Measurements from ENCODE around the gene DHRSX.
"Not testable (repeated sequence)": the region's sequence is repeated elsewhere in the genome, so short reads cannot be mapped to it uniquely, and the experiment has no call there.

DHRSX gene, protein sequence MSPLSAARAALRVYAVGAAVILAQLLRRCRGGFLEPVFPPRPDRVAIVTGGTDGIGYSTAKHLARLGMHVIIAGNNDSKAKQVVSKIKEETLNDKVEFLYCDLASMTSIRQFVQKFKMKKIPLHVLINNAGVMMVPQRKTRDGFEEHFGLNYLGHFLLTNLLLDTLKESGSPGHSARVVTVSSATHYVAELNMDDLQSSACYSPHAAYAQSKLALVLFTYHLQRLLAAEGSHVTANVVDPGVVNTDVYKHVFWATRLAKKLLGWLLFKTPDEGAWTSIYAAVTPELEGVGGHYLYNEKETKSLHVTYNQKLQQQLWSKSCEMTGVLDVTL

DNA sequence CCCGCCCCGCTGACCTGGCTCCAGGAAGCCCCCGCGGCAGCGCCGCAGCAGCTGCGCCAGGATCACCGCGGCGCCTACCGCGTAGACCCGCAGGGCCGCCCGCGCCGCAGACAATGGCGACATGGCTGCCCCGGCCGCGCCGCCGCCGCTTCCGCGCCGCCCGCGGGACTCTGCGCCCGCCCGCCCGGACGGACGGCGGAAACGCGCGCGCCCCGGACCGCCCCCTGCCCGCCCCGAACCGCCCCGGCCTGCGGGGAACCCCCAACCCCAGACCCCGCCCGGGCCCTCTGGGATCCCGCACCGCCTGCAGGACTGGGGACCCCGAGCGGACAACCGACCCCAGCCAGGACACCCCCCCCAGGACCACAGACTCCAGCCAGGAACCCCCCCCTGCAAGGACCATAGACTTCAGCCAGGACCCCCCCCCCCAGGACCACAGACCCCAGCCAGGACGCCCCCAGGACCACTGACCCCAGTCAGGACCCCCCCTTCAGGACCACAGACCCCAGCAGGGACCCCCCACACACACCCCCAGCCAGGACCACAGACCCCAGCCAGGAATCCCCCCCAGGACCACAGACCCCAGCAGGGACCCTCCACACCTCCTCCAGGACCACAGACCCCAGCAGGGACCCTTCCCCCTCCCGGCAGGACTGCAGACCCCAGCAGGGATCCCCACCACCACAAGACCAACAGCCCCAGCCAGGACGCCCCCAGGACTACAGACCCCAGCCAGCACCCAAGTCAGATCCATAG lies at the start of gene DHRSX, which contains the start of gene ZBED1:
Gene DHRSX (minus strand): TSS at position 174 of the 756 bp plus-strand sequence. CDS start 51 bp downstream, at position 123.
Gene ZBED1 (minus strand): TSS at position 174 of the 756 bp plus-strand sequence. CDS start 10,257 bp downstream, outside the sequence.
- DNase-seq (ENCODE audit: low spot score): peak; percentile 28

DNA sequence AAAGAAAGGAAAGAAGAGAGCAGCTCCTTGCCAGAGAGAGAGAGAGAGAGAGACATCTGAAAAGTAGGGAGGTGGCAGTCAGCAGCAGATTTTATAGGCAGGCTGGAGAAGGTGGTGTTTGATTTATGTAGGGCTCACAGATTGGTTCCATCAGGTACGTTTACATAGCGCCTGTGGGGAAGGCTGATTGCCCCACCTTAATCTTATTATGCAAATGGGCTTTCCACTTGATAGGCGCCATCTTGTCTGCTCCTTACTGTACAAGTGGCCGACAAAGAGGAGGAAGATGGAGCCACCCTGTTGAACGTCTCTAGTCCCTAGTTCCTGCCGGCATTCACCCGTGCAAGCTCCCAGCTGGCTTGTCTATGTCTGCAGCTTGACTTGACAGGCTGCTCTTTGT lies 49.1 kb upstream of the DHRSX start:
- no peak for DNase-seq (ENCODE audit: low spot score)

DNA sequence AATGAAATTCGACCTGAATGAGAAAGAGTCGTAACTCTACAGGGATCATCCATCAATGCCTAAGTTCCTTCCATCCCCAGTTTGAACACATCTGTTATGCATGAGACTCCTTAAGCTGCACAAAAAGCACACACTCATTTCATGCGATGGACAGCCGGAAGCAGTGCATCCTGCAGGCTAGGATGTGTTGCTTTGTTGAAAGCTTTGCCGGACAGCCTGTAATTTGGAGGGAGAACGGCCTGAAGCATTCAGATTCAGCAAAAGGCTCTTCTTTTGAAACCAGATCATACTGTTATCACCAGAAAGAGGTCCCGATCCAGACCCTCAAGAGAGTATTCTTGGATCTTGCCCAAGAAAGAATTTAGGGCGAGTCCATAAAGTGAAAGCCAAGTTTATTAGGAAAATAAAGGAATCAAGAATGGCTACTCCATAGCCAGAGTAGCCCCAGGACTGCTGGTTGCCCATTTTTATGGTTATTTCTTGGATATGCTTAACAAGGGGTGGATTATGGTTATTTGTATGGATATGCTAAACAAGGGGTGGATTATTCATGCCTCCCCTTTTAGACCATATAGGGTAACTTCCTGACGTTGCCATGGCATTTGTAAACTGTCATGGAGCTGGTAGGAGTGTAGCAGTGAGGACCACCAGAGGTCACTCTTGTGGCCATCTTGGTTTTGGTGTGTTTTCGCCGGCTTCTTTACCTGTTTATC lies 48.1 kb upstream of the DHRSX start:
- no peak for DNase-seq (ENCODE audit: low spot score)

DNA sequence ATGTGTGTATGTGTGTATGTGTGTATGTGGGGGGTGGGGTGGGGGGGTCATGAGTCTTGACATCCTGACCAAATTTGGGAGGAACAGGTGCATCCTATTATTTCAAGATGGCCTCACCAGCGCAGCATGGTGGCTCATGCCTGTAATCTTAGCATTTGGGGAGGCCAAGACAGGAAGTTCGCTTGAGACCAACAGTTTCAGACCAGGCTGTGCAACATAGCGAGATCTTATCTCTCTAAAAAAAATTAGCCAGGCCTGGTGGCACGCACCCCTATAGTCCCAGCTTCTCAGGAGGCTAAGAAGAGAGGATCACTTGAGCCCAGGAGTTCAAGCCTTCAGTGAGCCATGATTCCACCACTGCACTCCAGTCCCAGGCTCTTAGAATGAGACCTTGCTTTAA lies 47.0 kb upstream of the DHRSX start:
- no peak for DNase-seq (ENCODE audit: low spot score)

DNA sequence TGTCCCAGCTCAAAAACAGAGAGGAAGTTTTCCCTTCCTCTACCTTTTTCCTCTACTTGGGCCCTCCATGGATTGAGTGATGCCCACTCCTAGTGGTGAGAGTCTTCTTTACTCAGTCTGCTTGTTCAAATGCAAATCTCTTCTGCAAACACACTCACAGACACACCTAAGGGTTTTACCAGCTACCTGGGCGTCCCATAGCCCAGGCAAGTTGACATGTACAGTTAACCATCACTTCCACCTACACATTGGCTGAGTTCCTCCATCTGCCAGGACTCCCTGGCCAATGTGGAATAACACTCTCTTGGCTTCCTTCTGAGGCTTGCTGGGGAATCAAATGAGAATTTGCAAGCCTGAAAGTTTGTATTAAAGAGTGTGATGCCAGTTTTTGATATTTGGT lies 45.7 kb upstream of the DHRSX start:
- DNase-seq (ENCODE audit: low spot score): no peak

DNA sequence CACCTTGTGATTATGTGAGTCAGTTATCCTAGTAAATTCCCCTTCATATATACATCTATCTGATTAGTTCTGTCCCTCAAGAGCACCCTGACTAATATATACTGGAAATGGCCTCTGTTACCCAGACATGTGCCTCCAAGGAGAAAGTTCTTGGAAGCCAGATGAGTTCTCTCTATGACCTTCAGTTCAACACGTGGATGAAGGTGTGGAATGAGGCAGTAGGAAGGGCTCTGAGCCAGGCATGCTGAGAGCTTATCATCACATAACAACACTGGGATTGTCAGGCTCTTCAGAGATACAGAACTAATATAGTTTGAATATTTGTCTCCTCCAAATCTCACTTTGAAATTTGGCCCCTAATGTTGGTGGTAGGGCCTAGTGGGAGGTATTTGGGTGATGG lies 44.4 kb upstream of the DHRSX start:
- no peak for DNase-seq (ENCODE audit: low spot score)

DNA sequence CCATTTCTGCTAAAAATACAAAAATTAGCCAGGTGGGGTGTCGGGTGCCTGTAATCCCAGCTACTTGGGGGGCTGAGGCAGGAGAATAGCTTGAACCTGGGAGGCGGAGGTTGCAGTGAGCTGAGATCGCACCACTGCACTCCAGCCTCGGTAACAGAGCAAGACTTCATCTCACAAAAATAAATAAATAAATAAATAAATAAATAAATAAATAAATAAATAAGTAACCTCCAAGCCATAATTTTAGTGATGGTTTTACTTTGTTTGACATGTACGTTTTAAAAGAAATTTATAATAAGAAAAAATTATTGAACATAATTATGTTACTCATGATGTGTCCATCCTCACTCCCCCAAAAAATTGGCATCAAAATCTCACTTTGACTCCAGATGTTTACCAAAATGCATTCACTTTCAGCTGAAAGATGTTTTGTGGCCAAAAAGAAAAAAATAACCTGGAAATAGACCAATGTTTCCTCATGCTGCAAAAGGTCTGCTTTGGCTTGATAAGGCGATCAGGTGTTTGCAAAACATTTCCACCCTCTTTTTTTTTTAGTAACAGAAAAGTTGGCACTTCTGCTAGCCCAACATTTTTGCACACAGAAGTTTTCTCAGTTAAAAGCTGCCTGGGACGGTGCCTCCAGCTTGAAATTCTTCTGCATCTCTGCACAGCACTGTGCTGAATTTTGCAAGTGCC lies 42.2 kb upstream of the DHRSX start:
- DNase-seq (ENCODE audit: low spot score): no peak

DNA sequence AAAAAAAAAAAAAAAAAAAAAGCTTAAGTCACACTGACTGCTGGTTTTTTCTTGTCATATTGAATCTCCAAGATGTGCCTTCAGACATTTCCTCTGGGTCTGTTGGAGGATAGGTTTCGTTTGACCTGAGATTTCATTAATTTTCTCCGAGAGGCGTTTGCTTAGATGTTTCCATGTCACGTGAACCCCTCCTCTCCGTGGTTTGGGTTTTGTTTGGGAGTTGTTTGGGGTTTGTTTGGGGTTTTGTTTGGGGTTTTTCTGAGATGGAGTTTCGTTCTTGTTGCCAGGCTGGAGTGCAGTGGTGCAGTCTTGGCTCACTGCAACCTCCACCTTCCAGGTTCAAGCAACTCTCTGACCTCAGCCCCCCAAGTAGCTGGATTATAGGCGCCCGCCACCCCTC lies 40.8 kb upstream of the DHRSX start:
- no peak for DNase-seq (ENCODE audit: low spot score)

DNA sequence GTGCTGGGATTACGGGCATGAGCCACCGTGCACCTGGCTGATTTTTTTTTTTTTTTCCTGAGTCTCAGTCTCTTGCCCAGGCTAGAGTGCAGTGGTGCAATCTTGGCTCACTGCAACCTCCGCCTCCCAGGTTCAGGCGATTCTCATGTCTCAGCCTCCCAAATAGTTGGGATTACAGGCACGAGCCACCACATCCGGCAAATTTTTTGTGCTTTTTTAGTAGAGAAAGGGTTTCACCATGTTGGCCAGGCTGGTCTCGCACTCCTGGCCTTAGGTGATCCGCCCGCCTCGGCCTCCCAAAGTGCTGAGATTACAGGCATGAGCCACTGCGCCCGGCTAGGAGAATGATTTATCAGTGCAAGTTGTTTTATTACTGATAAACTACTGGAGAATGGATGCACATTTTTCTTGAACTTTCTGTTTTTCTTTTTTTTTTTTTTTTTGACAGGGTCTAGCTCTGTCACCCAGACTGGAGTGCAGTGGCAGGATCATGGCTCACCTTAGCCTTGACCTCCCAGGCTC lies 39.7 kb upstream of the DHRSX start:
- no peak for DNase-seq (ENCODE audit: low spot score)

DNA sequence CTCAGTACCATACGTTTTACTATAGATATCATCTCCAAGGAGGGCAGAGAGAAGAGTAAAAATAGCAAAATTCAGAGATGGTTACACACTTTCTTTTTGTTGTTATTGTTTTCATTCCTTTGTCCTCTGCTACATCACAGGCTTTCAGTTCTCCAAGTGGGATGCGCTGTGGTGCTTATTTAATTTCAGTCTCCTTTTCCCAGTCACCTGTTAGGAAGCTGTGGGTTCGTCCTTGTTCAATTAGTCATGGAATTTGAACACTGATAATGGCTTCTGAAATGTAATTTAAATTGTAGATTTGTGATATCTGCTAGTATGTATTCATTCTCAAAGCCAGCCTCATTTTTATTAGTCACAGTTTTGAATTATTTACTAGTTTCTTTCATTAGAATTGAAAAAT lies 38.8 kb upstream of the DHRSX start:
- DNase-seq (ENCODE audit: low spot score): no peak

DNA sequence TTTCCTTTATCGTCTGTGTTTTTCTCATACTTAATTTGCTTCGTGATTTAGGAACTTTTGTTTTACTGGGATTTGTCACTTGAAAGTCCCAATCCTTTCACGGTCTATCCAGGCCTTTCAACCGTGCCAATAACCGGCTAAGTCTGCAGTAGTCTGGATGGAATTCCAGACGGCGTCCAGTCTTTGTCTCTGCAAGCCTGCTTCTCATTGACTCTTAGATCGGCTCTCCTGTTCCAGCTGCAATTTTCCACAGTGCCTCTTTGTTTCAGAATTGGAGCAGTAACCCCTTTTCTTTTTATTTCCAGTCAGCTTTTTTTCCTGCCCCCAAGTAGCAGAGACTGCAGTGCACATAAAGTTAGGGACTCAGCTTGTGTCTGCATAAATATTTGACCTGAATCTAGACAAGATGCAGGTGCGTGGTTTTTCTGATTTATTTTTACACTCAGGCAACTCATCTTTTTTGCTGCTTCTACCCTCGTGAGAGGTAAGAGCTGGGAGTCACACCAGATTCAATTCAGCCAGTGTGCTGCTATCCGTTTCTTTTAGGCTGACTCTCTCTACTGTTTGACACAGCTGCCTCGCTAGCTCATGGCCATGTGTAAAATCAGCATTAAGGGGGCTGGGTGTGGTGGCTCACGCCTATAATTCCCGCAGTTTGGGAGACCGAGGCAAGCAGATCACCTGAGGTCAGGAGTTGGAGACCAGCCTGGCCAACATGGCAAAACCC lies 37.4 kb upstream of the DHRSX start:
- no peak for DNase-seq (ENCODE audit: low spot score)

DNA sequence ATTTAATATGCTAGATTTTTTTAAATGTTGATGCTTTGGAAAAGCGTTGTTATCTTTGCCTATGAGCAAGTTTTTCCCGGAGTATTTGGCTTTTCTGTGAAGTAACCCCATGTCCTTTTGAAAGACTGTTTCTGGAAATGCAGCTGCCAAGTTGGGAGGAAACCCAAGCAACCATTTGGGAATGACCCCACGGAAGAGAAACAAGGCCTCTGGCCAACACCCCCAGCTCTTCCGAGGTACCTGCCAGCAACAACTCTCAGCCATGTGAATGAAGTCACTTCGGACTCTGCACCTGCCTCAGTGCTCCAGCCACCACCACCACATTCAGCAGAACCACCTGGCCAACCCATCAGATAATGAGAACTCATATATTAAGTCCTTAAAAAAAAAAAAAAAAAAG lies 36.2 kb upstream of the DHRSX start:
- DNase-seq (ENCODE audit: low spot score): no peak

DNA sequence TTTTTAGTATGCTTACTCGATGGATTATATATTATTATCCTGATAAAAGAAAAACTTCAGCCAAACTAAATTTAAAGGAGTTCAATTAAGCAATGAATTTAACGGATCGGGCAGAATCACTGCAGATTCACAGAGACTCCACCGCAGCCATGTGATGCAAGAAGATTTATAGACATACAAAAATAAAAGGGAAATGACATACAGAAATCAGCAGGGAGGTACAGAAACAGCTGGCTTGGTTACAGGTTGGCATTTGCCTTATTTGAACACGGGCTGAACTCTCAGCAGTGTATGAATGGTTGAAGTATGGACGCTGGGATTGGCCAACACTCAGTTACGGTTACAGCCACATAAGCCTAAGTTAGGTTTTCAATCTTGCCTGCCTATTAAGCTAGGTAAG lies 35.4 kb upstream of the DHRSX start:
- DNase-seq (ENCODE audit: low spot score): no peak

DNA sequence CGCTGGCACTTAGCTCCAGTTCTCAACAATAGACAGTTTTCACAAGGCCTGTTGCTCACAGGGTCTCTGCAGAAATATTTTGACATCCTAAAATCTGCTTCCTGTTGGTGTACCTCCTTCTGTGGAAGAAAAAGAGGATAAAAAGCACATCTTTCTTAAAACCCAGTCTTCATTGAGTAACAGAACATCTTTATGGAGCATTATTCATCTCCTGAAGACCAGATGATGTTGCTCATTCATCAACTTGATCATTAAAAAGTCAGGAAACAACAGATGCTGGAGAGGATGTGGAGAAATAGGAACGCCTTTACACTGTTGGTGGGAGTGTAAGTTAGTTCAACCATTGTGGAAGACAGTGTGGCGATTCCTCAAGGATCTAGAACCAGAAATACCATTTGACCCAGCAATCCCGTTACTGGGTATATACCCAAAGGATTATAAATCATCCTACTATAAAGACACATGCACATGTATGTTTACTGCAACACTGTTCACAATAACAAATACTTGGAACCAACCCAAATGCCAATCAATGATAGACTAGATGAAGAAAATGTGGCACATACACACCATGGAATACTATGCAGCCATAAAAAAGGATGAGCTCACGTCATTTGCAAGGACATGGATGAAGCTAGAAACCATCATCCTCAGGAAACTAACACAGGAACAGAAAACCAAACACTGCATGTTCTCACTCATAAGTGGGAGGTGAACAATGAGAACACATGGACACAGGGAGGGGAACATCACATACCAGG lies 33.7 kb upstream of the DHRSX start:
- DNase-seq (ENCODE audit: low spot score): not testable (repeated sequence)

DNA sequence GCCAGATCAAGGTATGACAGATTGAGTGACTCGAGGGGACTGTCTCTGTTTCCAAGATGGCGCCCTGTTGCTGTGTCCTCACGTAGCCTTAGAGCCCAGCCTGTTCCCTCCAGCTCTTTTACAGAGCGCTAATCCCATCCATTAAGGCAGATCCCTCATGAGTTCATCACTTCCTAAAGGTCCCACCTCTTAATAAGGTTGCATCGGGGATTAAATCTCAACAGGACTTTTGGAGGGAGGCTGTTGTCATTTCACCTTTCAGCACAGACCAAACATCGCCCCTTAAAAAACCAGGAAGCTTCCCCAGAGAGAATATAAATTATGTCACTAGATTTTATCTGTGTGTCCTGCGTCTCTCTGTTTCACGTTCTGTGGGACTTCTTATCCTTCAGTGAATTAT lies 32.6 kb upstream of the DHRSX start:
- no peak for DNase-seq (ENCODE audit: low spot score)

DNA sequence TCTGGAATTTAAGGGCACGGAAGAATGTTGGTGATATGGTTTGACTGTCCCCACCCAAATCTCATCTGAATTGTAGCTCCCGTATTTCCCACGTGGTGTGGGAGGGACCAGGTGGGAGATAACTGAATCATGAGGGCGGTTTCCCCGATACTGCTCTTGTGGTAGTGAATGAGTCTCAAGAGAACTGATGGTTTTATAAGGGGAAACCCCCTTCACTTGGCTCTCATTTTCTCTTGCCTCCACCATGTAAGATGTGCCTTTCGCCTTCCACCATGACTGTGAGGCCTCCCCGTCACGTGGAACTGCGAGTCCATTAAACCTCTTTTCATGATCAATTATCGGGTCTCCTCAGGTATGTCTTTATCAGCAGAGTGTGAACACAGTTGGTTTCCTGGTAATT lies 25.6 kb upstream of the DHRSX start:
- DNase-seq (ENCODE audit: low spot score): no peak

DNA sequence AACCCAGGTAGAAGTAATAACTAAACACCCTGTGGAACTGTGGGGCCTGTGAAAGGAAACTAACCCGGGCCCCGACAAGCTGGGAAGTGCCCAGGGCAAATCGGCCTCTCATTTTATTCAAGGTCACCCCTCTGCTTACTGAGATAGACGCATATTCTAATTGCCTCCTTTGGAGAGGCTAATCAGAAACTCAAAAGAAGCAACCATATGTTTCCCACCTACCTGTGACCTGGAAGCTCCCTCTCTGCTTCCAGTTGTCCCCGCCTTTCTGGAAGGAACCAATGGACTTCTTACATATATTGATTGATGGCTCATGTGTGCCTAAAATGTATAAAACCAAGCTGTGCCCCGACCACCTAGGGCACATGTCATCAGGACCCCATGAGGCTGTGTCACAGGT lies 23.1 kb upstream of the DHRSX start:
- no peak for DNase-seq (ENCODE audit: low spot score)

DNA sequence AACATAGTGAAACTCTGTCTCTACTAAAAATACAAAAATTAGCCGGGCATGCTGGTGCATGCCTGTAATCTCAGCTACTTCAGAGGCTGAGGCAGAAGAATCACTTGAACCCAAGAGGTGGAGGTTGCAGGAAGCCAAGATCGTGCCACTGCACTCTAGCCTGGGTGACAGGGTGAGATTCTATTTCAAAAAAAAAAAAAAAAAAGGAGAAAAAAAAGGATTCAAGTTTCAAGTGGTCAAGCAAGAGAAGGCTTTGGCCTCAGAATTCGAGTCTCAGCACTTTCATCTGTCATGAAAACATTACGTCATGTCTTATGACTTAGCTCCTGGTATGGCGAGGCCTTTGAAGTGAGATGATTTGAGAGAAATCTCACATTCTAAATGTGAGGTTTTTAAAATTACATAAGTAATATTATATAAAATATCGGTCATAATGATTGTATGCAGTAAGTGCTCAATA lies 21.2 kb upstream of the DHRSX start:
- DNase-seq (ENCODE audit: low spot score): no peak

DNA sequence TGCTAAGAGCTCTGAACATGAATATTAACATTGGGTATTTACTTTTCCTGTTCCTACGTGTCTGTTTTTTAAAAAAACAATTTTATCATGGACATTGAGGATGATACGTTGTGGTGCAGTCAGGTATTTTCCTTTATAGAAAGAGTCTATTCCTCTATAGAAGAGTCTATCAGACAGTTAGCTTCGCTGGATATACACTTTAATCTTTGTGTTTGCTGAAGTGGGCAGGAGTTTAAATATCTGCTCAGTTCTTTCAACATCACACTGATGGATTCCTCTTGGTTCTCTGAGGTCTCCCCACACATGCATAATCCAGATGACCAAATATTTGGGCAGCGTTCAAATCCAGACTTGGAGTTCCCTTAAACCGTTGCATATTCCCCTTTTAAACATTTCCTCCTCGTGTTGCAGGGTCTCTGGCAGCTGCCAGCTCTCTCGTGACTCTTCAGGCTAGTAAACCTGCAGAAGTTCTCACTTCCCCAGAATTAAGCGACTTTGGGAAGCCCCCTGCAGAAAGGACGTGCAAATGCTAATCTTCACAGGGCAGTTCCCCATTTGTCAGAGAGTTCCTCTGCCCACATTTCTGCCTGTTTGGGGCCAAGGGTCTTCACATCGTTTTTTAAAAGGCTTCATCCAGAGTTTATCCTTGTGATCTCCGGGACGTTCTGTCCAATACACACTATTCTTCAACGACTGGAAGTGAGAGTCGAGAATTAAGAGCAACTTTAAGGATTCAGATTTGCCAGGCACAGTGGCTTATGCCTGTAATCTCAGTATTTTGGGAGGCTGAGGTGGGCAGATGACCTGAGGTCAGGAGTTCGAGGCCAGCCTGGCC lies 20.5 kb upstream of the DHRSX start:
- no peak for DNase-seq (ENCODE audit: low spot score)

DNA sequence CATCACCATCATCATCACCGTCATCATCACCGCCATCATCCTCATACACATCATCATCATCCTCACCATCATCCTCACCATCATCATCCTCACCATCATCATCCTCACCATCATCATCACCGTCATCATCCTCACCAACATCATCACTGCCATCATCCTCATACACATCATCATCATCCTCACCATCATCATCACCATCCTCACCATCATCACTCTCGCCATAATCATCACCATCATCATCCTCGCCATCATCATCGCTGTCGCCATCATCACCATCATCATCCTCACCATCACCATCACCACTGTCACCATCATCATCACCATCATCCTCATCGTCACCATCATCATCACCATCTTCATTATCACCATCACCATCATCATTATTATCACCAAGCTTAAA lies 19.8 kb upstream of the DHRSX start:
- DNase-seq (ENCODE audit: low spot score): no peak

Data from LoVo (cell line).